ENCODE data around the gene TRMO. TPM values are rescaled to one million over a fixed set of nuclear protein-coding genes. Genes with fewer than 3 reads are reported as not detected.

The TRMO gene
- 13.3 and 33.9 TPM in 2 replicates for total RNA-seq

GRCh38 chr9:97921959-97922724, at the start of gene TRMO:
Gene TRMO, minus strand, starts transcription at chr9:97922500. Its CDS starts 7 bp downstream, at chr9:97922493.

GRCh38 chr9:97938081-97938644, 15.9 kb upstream of the TRMO start, which contains the start of gene HEMGN:
Gene HEMGN, minus strand, starts transcription at chr9:97938172. Its CDS starts 36 bp downstream, at chr9:97938136.

Small RNA genes lying within 50 kb of the gene (small RNA-seq; reads per million reads assigned to genes)
- not detected for gene RF00019 (ENCODE audit: low replicate concordance)

Other genes starting within 250 kb of the TRMO start
- 4.3 and 7.4 TPM in 2 replicates for gene XPA, start 225.2 kb downstream of the TRMO start, total RNA-seq
- gene FOXE1, start 69.3 kb downstream of the TRMO start, total RNA-seq: 0.14 and 0.22 TPM in 2 replicates
- not detected in 2 replicates for gene HEMGN, start 15.7 kb upstream of the TRMO start, total RNA-seq
- 9.6 and 35.5 TPM in 2 replicates for gene ANP32B, start 60.8 kb upstream of the TRMO start, total RNA-seq
- gene NANS, start 134.2 kb upstream of the TRMO start, total RNA-seq: 71.0 and 208 TPM in 2 replicates
- 3.7 and 13.5 TPM in 2 replicates for gene TRIM14, start 196.7 kb upstream of the TRMO start, total RNA-seq